GM20431 (cell line): ENCODE results near the gene SECISBP2.

Source experiments
- in situ Hi-C: fragments of 300-500 bp; cut with MseI, MboI; formaldehyde crosslinking; loops from one replicate; pipeline ENCODE4 v1.15.0; 2020; ENCODE audit warnings: low sequenced_read_pairs; ENCODE audit not compliant: unreplicated experiment

SECISBP2 gene

DNA sequence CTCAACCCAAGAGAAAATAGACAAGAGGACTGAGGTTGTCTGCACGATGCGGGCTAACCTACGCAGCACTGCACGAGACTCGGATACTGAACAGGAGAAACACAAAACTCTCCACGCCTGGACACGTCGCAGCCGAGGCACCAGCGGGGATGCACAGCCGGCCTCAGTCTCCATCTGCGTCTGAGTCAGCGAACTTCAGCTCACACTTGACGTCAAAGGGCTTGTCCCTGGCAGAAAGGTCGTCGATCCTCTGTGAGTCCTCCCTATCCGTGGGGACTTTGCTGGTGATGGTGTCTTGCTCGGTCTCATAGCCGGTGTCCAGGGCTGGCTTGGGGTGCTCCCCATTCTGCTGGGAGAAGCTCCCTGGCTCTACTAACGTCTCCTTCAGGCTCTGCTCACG lies 60.2 kb downstream of the SECISBP2 start:
- in situ Hi-C loops: loop anchor here (25.0 kb wide), 1 partner anchor 184 kb away; no protein-coding TSS in a partner anchor

GRCh38 chr9:89379031-89379430 lies 60.7 kb downstream of the SECISBP2 start:
- in situ Hi-C loops: loop anchor here (25.0 kb wide), 1 partner anchor 183 kb away; no protein-coding TSS in a partner anchor

DNA sequence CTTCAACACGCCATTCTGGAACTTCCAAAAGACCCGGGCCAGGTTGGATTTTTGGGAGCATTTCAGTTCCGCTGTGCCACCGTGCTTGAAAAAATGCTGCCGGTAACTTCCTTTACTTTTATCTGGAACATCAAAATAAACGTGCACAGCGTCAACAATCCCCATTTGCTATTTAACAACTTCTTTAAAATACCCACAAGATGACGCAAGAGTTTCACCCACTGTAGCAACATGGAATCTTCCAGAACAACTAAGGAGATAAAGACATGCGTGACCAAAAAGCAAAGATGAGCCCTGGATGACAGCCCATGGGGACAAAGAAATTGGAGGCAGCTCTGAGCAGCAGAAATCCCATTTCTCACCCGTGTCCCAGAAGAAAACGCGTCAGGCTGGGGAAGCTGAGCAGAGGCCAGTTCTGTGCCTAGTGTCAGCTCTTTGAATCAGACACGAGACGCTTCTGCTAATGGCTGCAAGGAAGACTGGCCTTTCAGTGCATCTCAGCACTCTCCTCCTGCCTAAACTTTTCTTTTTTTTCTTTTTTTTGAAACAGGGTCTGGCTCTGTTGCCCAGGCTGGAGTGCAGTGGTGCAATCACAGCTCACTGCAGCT lies 61.3 kb downstream of the SECISBP2 start:
- in situ Hi-C loops: loop anchor here (25.0 kb wide), 1 partner anchor 183 kb away; no protein-coding TSS in a partner anchor

DNA sequence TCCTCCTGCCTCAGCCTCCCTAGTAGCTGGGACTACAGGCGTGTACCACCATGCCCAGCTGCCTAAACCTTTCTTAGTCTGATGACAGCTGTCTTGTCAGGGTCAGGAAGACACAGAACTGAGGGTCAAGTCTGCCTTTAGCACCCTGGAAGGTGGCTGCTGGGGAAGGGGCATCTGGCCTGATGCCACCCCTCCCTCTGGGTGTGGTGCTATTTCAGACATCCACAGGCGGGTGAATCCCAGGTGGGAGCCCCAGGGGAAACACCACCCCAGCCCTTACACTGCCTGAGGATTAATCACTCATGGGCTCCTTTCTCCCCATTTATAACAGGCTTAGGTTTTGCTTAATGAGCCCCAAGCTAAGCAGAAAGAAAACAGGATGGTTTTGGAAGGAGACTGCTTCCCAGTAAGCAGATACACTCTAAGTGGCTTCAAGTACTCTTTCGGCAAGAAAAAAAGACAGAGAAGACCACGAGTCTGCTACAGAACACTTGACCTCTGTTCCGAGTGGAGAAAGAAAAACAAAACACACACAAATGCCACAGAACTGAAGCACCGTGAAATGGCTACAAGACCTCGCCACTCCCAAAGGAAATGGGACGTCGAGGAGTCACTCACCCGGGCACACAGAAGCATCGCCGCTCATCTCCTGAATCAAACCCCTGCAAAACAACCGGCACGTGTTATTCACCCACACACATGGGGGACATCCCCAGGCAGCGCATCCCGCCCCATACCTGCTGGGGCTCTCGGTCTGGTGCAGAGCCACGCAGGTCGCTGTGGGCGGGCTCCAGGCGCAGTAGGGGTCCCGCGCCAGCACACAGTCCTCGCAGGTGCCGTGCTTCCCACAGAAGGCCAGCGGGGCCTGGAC lies 62.4 kb downstream of the SECISBP2 start:
- in situ Hi-C loops: loop anchor here (25.0 kb wide), 1 partner anchor 182 kb away; no protein-coding TSS in a partner anchor

- in situ Hi-C loops: loop anchor here (25.0 kb wide), 1 partner anchor 181 kb away; no protein-coding TSS in a partner anchor
Observed at GRCh38 chr9:89381308-89381609, 63.0 kb downstream of the SECISBP2 start.

DNA sequence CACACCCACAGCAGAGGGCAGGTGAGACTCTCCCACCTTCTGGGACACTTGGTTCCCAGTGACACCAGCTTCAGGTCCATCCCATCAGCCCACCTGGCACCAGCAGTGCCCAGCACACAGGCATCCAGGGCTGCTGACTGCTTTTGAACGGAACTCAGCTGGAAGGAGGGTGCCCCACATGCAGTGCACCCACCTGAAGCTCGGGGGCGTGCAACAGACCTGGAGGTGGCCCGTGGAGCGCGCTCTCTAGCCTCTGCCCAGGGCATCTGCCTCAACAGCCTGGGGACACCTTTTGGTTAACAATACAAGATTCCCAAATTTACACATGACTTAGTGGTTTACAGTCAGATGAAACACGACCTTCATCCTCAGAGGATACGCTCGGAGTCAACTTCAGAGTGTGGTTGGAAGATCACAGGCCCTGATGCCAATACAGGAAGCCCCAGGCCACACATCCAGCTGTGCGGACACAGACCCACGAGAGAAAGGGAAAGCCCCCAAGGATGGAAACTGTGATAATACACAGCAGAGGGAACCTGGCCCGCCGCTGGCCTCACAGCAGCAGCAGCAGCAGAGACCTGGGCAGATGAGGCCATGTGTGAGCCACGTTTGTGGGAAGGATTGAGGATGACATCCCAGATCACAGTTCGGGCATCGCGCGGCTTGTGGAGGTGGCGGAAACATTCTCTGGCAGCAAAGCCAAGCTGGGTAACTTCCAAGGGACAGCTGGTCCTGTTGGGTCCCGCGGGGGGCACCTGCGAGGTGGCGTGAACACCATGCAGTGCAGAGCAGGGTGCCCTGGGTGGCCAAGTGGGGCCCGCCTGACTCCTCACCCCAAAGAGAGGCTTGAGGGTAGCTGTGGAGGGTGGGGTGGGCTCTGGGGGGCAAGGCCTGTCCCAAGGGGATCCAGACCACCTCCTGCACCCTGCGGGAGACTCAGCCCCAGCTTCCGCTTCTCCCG lies 64.0 kb downstream of the SECISBP2 start:
- in situ Hi-C loops: loop anchor here (25.0 kb wide), 1 partner anchor 180 kb away; no protein-coding TSS in a partner anchor

GRCh38 chr9:89383030-89383720 lies 64.9 kb downstream of the SECISBP2 start:
- in situ Hi-C loops: loop anchor here (25.0 kb wide), 1 partner anchor 179 kb away; no protein-coding TSS in a partner anchor

DNA sequence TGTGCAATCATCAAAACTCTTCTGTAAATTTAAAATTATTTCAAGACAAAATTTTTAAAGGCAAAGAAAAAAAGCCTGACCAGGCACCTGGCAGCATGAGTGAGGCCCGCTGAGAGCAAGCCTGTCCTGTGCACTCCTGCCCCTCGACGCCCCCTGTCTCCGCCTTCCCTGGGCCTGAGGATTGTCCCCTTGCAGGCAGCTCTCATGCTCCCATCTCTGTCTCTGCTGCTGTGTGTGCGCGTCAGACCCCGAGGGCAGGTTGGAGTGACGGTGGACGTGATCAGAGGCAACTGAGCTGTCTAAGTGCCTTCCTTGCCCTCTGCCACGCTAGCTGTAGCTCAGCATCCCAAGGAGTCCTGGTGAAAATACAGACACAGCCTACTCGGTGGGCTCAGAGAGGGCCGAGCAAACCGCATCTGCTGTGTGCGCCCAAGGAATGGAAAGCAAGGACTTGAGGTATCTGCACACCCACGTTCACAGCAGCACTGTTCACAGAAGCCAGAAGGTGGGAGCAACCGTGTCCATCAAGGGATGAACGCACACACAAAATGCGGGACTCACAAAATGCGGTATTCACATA lies 65.5 kb downstream of the SECISBP2 start:
- in situ Hi-C loops: loop anchor here (25.0 kb wide), 1 partner anchor 178 kb away; no protein-coding TSS in a partner anchor

DNA sequence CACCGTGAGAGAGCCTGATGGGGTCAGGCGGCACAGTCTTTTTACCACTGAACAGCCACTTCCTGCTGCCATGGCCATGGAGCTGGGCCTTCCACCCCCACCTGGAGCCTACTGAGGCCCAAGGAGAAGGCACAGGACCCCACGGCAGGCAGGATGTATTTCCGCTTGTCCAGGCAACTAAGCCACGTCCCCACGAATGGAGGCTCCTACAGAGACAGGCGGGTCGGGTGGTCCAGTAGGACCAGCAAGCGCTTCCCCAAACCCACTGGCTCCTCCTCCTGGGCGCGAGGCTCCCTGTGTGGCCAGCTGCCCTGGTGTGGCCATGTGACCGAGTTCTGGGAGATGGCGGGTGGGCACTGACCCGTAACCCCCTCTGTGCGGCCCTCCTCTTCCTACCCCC lies 66.5 kb downstream of the SECISBP2 start:
- in situ Hi-C loops: loop anchor here (25.0 kb wide), 1 partner anchor 178 kb away; no protein-coding TSS in a partner anchor

DNA sequence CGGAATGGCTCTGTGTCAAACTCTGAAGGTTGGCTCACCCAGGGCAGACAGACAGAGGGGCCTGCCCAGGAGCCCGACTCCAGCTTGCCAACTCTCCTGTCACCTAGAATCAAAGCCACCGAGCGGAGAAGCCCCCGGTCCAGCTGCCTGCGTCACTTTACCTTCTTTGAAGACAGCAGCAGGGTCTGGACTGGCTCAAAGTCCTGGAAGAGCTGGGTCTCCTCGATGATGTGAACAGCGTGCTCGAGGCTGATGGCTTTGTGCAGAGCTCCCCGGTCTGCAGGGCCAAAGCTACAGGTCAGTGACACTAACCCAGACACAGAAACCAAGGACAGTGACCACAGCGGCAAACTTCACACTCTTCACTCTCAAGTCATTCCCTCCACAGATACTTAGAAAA lies 67.9 kb downstream of the SECISBP2 start:
- in situ Hi-C loops: loop anchor here (25.0 kb wide), 1 partner anchor 176 kb away; no protein-coding TSS in a partner anchor

- in situ Hi-C loops: loop anchor here (25.0 kb wide), 1 partner anchor 176 kb away; no protein-coding TSS in a partner anchor
Observed at GRCh38 chr9:89386797-89387196, 68.5 kb downstream of the SECISBP2 start.

DNA sequence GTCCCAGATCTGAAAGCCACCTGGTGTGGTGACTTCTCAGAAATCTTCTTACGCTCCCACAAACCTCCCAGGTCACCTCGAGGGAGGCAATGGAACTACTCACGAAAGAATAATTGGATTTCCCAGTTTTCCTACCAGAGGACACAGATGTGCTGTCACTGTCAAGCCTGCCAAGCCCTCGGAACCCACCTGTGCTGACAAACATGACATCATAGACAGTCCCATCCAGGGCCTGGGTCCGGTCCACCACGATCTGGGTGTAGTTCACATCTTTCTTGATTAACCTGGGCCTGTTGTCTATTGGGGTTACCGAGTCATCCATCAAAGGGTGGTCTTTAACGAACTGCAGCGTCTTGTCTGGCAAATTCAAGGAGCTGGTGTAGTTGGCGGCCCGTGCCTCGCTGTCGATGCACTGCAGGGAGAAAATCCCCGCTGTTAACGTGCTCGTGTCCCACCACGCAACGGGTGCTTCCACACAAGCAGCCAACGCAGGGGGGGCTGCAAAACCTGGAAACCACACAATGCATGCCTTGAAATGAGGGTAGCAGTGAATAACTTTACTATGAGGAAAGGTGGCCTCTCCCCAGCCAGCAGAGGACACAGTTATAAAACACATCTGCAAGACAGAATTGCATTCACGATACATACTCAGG lies 69.0 kb downstream of the SECISBP2 start:
- in situ Hi-C loops: loop anchor here (25.0 kb wide), 1 partner anchor 175 kb away; no protein-coding TSS in a partner anchor

DNA sequence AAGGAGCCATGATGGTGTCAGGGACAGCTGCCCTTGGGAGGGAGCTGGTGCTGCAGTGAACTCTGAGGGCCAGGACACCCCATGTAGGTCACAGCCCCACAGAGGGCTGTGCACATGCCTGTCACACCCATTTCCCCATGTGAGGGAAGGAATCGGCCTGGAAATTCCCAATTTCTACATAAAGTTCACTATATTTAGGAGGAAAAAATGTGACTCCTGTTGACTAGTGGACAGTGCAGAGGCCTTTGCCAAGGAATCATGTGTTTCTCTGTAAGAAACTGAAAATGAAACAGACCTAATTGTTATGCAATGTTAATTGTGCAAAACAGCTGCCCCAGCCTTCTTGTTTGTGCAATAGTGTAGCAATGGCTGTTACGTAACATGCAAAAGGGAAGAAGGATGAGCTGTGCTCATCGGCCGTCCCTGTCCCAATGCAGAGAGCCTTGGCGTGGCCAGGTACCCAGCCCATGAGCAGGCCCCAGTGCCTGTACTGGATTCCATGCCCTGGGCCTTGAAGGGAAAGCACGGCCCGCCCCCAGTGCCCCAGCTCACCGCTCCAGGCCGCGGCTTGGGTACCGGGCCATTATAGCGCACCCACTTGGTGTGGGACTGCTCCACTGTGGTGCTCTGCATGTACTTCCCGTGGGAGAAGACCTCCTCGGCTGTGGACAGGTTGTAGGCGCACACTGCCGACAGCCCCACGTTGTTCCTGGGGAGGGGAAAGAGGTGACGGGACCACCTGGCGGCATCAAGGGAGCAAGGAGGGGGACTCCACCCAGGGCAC lies 70.0 kb downstream of the SECISBP2 start:
- in situ Hi-C loops: loop anchor here (25.0 kb wide), 1 partner anchor 174 kb away; no protein-coding TSS in a partner anchor

DNA sequence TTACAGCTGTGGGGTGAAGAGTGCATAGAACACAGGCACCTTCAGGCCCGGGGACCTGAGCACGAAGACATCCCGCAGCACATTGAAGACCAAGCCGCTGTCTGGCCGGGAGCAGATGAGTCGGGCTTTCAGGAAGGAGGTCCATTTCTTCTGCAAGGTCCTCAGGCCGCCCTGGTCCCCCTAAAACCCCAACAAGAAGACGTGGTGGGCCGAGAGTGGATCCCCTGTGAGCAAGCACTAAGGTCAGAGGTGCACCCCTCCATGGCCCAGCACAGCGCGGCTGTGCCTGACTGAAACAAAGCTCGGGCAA lies 70.5 kb downstream of the SECISBP2 start:
- in situ Hi-C loops: loop anchor here (25.0 kb wide), 1 partner anchor 173 kb away; no protein-coding TSS in a partner anchor

- in situ Hi-C loops: loop anchor here (25.0 kb wide), 1 partner anchor 172 kb away; no protein-coding TSS in a partner anchor
Observed at GRCh38 chr9:89390068-89390555, 71.8 kb downstream of the SECISBP2 start.

DNA sequence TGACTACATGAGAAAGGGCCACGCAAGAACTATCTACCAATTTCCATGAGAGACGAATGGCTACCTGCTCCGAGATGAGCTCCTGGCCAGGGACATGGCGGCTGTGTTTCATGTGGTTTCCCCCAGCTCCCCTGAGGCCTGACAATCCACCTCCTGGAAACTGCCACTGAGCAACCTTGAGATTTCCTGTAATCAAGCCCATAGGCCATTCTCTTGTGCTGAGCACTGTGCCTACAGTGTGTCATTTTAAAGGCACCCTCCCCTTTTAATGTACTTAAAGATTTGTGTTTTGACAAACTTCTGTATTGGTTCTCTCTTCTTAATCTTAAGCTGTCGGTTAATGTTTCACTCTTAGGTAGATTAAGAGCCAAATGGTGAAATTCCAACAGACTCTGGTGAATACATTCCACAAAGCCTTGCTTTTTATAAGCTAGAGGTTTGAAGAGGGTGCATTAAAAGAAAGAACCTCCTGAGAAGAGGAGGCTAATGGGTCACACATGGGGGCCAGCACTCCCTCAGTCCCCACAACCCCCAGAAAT lies 72.3 kb downstream of the SECISBP2 start:
- in situ Hi-C loops: loop anchor here (25.0 kb wide), 1 partner anchor 172 kb away; no protein-coding TSS in a partner anchor

- in situ Hi-C loops: loop anchor here (25.0 kb wide), 1 partner anchor 171 kb away; no protein-coding TSS in a partner anchor
Observed at GRCh38 chr9:89391585-89391984, 73.3 kb downstream of the SECISBP2 start.
